PFSK-1 (cell line): ENCODE results near the gene JAG2.

Experiments used
- FOXP2 ChIP-seq: optimal IDR thresholded peaks from 2 replicates; pipeline ENCODE3; 2011; ENCODE audit warnings: borderline replicate concordance, control low read depth, inconsistent platforms; ENCODE audit not compliant: insufficient read depth; ENCODE audit errors: extremely low read length, extremely low read depth
- POLR2AphosphoS5 ChIP-seq: IDR thresholded peaks from 2 replicates; pipeline ENCODE4 v1.6.1; 2012; ENCODE audit warnings: low read depth, mild to moderate bottlenecking, control low read depth, low read length, moderate library complexity
- REST ChIP-seq, 2 experiments: IDR thresholded peaks; 2 replicates each; pipeline versions ENCODE4 v1.6.1 to v1.8.0; 2011 to 2012; ENCODE audit warnings: low read depth in 2 of 2, low read length in 2 of 2, control low read depth in 1 of 2, inconsistent platforms in 1 of 2, mild to moderate bottlenecking in 1 of 2, moderate library complexity in 1 of 2; ENCODE audit not compliant: insufficient read depth in 1 of 2
- SIN3A ChIP-seq: IDR thresholded peaks from 2 replicates; pipeline ENCODE4 v1.6.1; 2012; ENCODE audit warnings: mild to moderate bottlenecking, low read length, moderate library complexity, borderline replicate concordance; ENCODE audit not compliant: insufficient read depth
- TAF1 ChIP-seq: IDR thresholded peaks from 2 replicates; pipeline ENCODE4 v1.6.1; 2012; ENCODE audit warnings: low read length, control low read depth, borderline replicate concordance; ENCODE audit not compliant: insufficient read depth

The JAG2 gene

GRCh38 chr14:105131241-105131640, 37.3 kb downstream of the JAG2 start:
- TF ChIP-seq TAF1 (no peak), REST (IDR thresholded peaks at IDR 0.05; ENCODE audit: insufficient read depth in 1 of 2, low read depth in 2 of 2, low read length in 2 of 2) (no peak), SIN3A (no peak), FOXP2 (no peak), POLR2AphosphoS5 (no peak)

- TF ChIP-seq TAF1 (no peak), SIN3A (no peak), REST (IDR thresholded peaks at IDR 0.05; ENCODE audit: insufficient read depth in 1 of 2, low read depth in 2 of 2, low read length in 2 of 2) (no peak), POLR2AphosphoS5 (no peak), FOXP2 (no peak)
Observed at GRCh38 chr14:105128059-105128458, 40.5 kb downstream of the JAG2 start.

GRCh38 chr14:105126981-105127329, 41.6 kb downstream of the JAG2 start:
- TF ChIP-seq TAF1: no peak
- TF ChIP-seq SIN3A: no peak
- TF ChIP-seq REST (IDR thresholded peaks at IDR 0.05; ENCODE audit: insufficient read depth in 1 of 2, low read depth in 2 of 2, low read length in 2 of 2): no peak
- no peak for TF ChIP-seq FOXP2
- no peak for TF ChIP-seq POLR2AphosphoS5

GRCh38 chr14:105126126-105126980, 42.2 kb downstream of the JAG2 start:
- TF ChIP-seq POLR2AphosphoS5 (no peak), REST (IDR thresholded peaks at IDR 0.05; ENCODE audit: insufficient read depth in 1 of 2, low read depth in 2 of 2, low read length in 2 of 2) (no peak), FOXP2 (no peak), TAF1 (no peak), SIN3A (no peak)
